SK-N-SH (cell line): ENCODE measurements around the gene PDE11A. TPM values are rescaled to one million over a fixed set of nuclear protein-coding genes. Genes with fewer than 3 reads are reported as not detected.

Source experiments
- CTCF ChIA-PET: fragments of 300-600, 350-600 bp; formaldehyde crosslinking; extraction: SDS; loops from one replicate; lab custom pipeline; 2021; lab: Yijun Ruan, JAX
- POLR2A ChIA-PET: fragments of 350-600 bp; sonication (Branson Sonifier 250); formaldehyde crosslinking; extraction: SDS; loops from one replicate; lab custom pipeline; 2020; ENCODE audit warnings: antibody characterized with exemption, inconsistent platforms; lab: Yijun Ruan, JAX
- DNase-seq: peaks from one replicate; pipeline ENCODE4 v3.0.0; 2012
- H2AFZ ChIP-seq: fragments of 200-600 bp; sonication (generic); 2 replicates; pipeline ENCODE4 v1.8.1; 2016; ENCODE audit warnings: antibody characterized with exemption, mild to moderate bottlenecking, low read depth
- H3F3A ChIP-seq: fragments of 200-600 bp; sonication (generic); replicated peaks from 2 replicates; pipeline ENCODE3; 2016; ENCODE audit warnings: antibody characterized with exemption, mild to moderate bottlenecking; ENCODE audit not compliant: insufficient read depth
- H3K27ac ChIP-seq, 2 experiments: fragments of 200-500 bp in 1 of 2; fragments of 200-600 bp in 1 of 2; sonication (Bioruptor generic) in 1 of 2; sonication (generic), shearing (Covaris generic) in 1 of 2; 2 replicates each; pipeline versions ENCODE4 v1.5.1 to v1.6.1; 2014 to 2016; ENCODE audit warnings: low read depth in 2 of 2, inconsistent platforms in 1 of 2, low read length in 1 of 2, mild to moderate bottlenecking in 1 of 2, mixed read lengths in 1 of 2
- H3K27me3 ChIP-seq: fragments of 200-600 bp; sonication (generic), shearing (Covaris generic); 2 replicates; pipeline ENCODE4 v1.6.1; 2016; ENCODE audit warnings: mixed run types; ENCODE audit not compliant: insufficient read depth
- H3K36me3 ChIP-seq, 2 experiments: fragments of 200-500 bp in 1 of 2; fragments of 200-600 bp in 1 of 2; sonication (Bioruptor generic) in 1 of 2; sonication (generic) in 1 of 2; replicated peaks in 1 of 2; 2 replicates each; pipeline versions ENCODE3 to v1.5.1; 2014 to 2016; ENCODE audit warnings: low read length in 1 of 2, mild to moderate bottlenecking in 1 of 2; ENCODE audit not compliant: insufficient read depth in 2 of 2, control insufficient read depth in 1 of 2
- H3K4me1 ChIP-seq, 2 experiments: fragments of 200-500 bp in 1 of 2; fragments of 200-600 bp in 1 of 2; sonication (Bioruptor generic) in 1 of 2; sonication (generic), shearing (Covaris generic) in 1 of 2; 2 replicates each; pipeline versions ENCODE4 v1.5.1 to v1.6.1; 2014 to 2016; ENCODE audit warnings: low read depth in 1 of 2, low read length in 1 of 2, mixed run types in 1 of 2; ENCODE audit not compliant: insufficient read depth in 2 of 2, control insufficient read depth in 1 of 2
- H3K4me2 ChIP-seq: fragments of 200-600 bp; sonication (generic), shearing (Covaris generic); 2 replicates; pipeline ENCODE4 v1.6.1; 2017; ENCODE audit warnings: mixed run types
- H3K4me3 ChIP-seq, 2 experiments: fragments of 200-500 bp in 1 of 2; fragments of 200-600 bp in 1 of 2; sonication (Bioruptor generic) in 1 of 2; sonication (generic), shearing (Covaris generic) in 1 of 2; 2 replicates each; pipeline versions ENCODE4 v1.5.1 to v1.8.1; 2014 to 2016; ENCODE audit warnings: low read depth in 2 of 2, inconsistent platforms in 1 of 2, low read length in 1 of 2, mild to moderate bottlenecking in 1 of 2, mixed read lengths in 1 of 2, moderate library complexity in 1 of 2
- H3K79me2 ChIP-seq: fragments of 200-600 bp; sonication (generic); 2 replicates; pipeline ENCODE4 v1.8.1; 2017; ENCODE audit warnings: mild to moderate bottlenecking; ENCODE audit not compliant: insufficient read depth
- H3K9ac ChIP-seq: fragments of 200-600 bp; sonication (generic); 2 replicates; pipeline ENCODE4 v1.6.1; 2017; ENCODE audit warnings: mixed run types
- H3K9me2 ChIP-seq: fragments of 200-600 bp; sonication (generic); 2 replicates; pipeline ENCODE4 v1.6.1; 2017; ENCODE audit warnings: mixed run types
- H3K9me3 ChIP-seq: fragments of 200-600 bp; sonication (generic); 2 replicates; pipeline ENCODE4 v1.6.1; 2017; ENCODE audit warnings: mixed run types, mild to moderate bottlenecking, moderate library complexity
- H4K20me1 ChIP-seq: fragments of 200-600 bp; sonication (generic); 2 replicates; pipeline ENCODE4 v1.6.1; 2017; ENCODE audit warnings: mild to moderate bottlenecking, mixed run types; ENCODE audit not compliant: insufficient read depth
- EZH2phosphoT487 ChIP-seq: fragments of 200-600 bp; sonication (generic); IDR thresholded peaks from 2 replicates; pipeline ENCODE4 v1.6.1; 2017; ENCODE audit warnings: low read depth, mixed run types, mild to moderate bottlenecking, antibody characterized with exemption, moderate library complexity, borderline replicate concordance
- FOSL2 ChIP-seq: IDR thresholded peaks from 2 replicates; pipeline ENCODE4 v1.4.0; 2012; ENCODE audit warnings: low read depth, mild to moderate bottlenecking, moderate library complexity, borderline replicate concordance
- FOXJ3 ChIP-seq: sonication (generic); formaldehyde crosslinking; IDR thresholded peaks from 2 replicates; pipeline ENCODE4 v1.5.1; 2020; ENCODE audit warnings: mild to moderate bottlenecking, missing genetic modification reagents
- FOXM1 ChIP-seq: IDR thresholded peaks from 2 replicates; pipeline ENCODE4 v1.4.0; 2012; ENCODE audit warnings: low read depth, mild to moderate bottlenecking
- GATA2 ChIP-seq: sonication (generic); formaldehyde crosslinking; IDR thresholded peaks from 2 replicates; pipeline ENCODE4 v1.5.0; 2020; ENCODE audit warnings: mild to moderate bottlenecking, missing genetic modification reagents
- IRF3 ChIP-seq: fragments of 150-350 bp; IDR thresholded peaks from 2 replicates; pipeline ENCODE4 v1.6.1; 2016; ENCODE audit warnings: mild to moderate bottlenecking, low read depth, low read length
- MAX ChIP-seq: IDR thresholded peaks from 2 replicates; pipeline ENCODE4 v1.4.0; 2012; ENCODE audit warnings: low read depth
- NRF1 ChIP-seq: IDR thresholded peaks from 2 replicates; pipeline ENCODE4 v1.6.1; 2012; ENCODE audit warnings: low read depth, mild to moderate bottlenecking, low read length
- PBX3 ChIP-seq: IDR thresholded peaks from 2 replicates; pipeline ENCODE4; 2012
- POLR2AphosphoS5 ChIP-seq: IDR thresholded peaks from 2 replicates; pipeline ENCODE4 v1.6.1; 2012; ENCODE audit warnings: low read depth, low read length
- RAD21 ChIP-seq: IDR thresholded peaks from 2 replicates; pipeline ENCODE4 v1.6.1; 2012; ENCODE audit warnings: mild to moderate bottlenecking, low read length
- RCOR1 ChIP-seq: fragments of 150-350 bp; IDR thresholded peaks from 2 replicates; pipeline ENCODE4 v1.6.1; 2017; ENCODE audit warnings: antibody characterized with exemption, low read length
- RFX5 ChIP-seq: IDR thresholded peaks from 2 replicates; pipeline ENCODE4 v1.6.1; 2012; ENCODE audit warnings: mild to moderate bottlenecking, improper control_type of control experiment, low read length
- USF2 ChIP-seq: fragments of 150-350 bp; IDR thresholded peaks from 2 replicates; pipeline ENCODE4 v1.6.1; 2017; ENCODE audit warnings: antibody characterized with exemption, low read length, low read depth, borderline replicate concordance
- YY1 ChIP-seq: IDR thresholded peaks from 2 replicates; pipeline ENCODE4 v1.4.0; 2012; ENCODE audit warnings: low read depth, mild to moderate bottlenecking
- WGBS: methylation state at CpG from one replicate; pipeline ENCODE4 v1.1.6; 2017; ENCODE audit warnings: low lambda C conversion rate; 5-methylcytosine and 5-hydroxymethylcytosine counted together
- polyA plus RNA-seq, 3 experiments: library from polyadenylated mRNA; depleted of rRNA; stranded (reverse); fragments of >200 nt; gene quantifications; 2 replicates each; pipeline ENCODE4 v1.2.3, GENCODE V29; 2012

Gene PDE11A
- polyA plus RNA-seq, 1 of the 3 experiments (the other 2 are of a cell fraction): 0.10 TPM

GRCh38 chr2:177646241-177646640, 426.3 kb downstream of the PDE11A start:
- ChIA-PET POLR2A (no interaction called here), CTCF (interaction anchor here (0.6 kb wide), 1 partner anchor 143 kb away, joined by 3 read pairs; no protein-coding TSS in a partner anchor)
- no peak overlapping the region for H3K27ac ChIP-seq
- H3K4me2 ChIP-seq: no peak overlapping the region
- H3K79me2 ChIP-seq: no peaks in the 10 kb centered on the region
- H3K9ac ChIP-seq: no peak overlapping the region
- no peaks in the 10 kb centered on the region for H3K36me3 ChIP-seq
- H2AFZ ChIP-seq: no peak overlapping the region
- no peak for DNase-seq
- no peaks in the 10 kb centered on the region for H4K20me1 ChIP-seq
- no peak overlapping the region for H3K4me3 ChIP-seq
- no peaks in the 10 kb centered on the region for H3K27me3 ChIP-seq
- no peaks in the 10 kb centered on the region for H3F3A ChIP-seq
- H3K9me2 ChIP-seq: no peaks in the 10 kb centered on the region
- peaks cover 0 to 6% of the 10 kb centered on the region in 2 experiments; a peak in 1 of 4 replicates for H3K4me1 ChIP-seq
- TF ChIP-seq RAD21 (no peak), PBX3 (no peak), FOXJ3 (CRISPR knock-in tag) (no peak), MAX (no peak), POLR2AphosphoS5 (no peak)
- no peaks in the 10 kb centered on the region for H3K9me3 ChIP-seq

- ChIA-PET POLR2A (no interaction called here), CTCF (interaction anchor here (0.9 to 1.4 kb wide), 2 partner anchors 14 to 306 kb away, joined by 3 read pairs; no protein-coding TSS in a partner anchor)
- Histone ChIP-seq H3K36me3 (no peaks in the 10 kb centered on the region), H3K4me1 (peaks cover 0 to 11% of the 10 kb centered on the region in 2 experiments; a peak in 1 of 4 replicates), H3K27me3 (no peaks in the 10 kb centered on the region), H4K20me1 (no peaks in the 10 kb centered on the region), H3K79me2 (no peaks in the 10 kb centered on the region), H3K27ac (no peak overlapping the region; a peak in 1 of 4 replicates), H2AFZ (no peak overlapping the region), H3K4me2 (no peak overlapping the region), H3K9me2 (no peaks in the 10 kb centered on the region), H3K9ac (no peak overlapping the region), H3K9me3 (no peaks in the 10 kb centered on the region), H3F3A (no peaks in the 10 kb centered on the region), H3K4me3 (no peak overlapping the region)
- TF ChIP-seq RFX5: no peak
- TF ChIP-seq GATA2 (CRISPR knock-in tag): no peak
- no peak for TF ChIP-seq RCOR1
- no peak for TF ChIP-seq YY1
- no peak for TF ChIP-seq FOXM1
- TF ChIP-seq IRF3: no peak
- TF ChIP-seq FOSL2: no peak
- no peak for TF ChIP-seq EZH2phosphoT487
- TF ChIP-seq USF2: no peak
- TF ChIP-seq PBX3: no peak
- TF ChIP-seq NRF1: no peak
- TF ChIP-seq MAX: no peak
- no peak for TF ChIP-seq RAD21
- WGBS: 21% methylated on average over 2 of the region's 2 CpGs
- DNase-seq: no peak
Observed at GRCh38 chr2:177641331-177641730, 431.2 kb downstream of the PDE11A start.
